Left kidney (tissue), 2 donors: ENCODE measurements around the gene PEAK3. TPM values are rescaled to one million over a fixed set of nuclear protein-coding genes. Genes with fewer than 3 reads are reported as not detected.

Source experiments
- DNase-seq: peaks from one replicate; pipeline ENCODE4 v3.0.0-alpha.2; 2013
- polyA plus RNA-seq: library from polyadenylated mRNA; unstranded; fragments of 120-200 nt; gene quantifications from one replicate; pipeline ENCODE4 v1.2.1, GENCODE V29; 2013; ENCODE audit not compliant: insufficient read length

The PEAK3 gene
- polyA plus RNA-seq, 1 donor, result not detected

DNA sequence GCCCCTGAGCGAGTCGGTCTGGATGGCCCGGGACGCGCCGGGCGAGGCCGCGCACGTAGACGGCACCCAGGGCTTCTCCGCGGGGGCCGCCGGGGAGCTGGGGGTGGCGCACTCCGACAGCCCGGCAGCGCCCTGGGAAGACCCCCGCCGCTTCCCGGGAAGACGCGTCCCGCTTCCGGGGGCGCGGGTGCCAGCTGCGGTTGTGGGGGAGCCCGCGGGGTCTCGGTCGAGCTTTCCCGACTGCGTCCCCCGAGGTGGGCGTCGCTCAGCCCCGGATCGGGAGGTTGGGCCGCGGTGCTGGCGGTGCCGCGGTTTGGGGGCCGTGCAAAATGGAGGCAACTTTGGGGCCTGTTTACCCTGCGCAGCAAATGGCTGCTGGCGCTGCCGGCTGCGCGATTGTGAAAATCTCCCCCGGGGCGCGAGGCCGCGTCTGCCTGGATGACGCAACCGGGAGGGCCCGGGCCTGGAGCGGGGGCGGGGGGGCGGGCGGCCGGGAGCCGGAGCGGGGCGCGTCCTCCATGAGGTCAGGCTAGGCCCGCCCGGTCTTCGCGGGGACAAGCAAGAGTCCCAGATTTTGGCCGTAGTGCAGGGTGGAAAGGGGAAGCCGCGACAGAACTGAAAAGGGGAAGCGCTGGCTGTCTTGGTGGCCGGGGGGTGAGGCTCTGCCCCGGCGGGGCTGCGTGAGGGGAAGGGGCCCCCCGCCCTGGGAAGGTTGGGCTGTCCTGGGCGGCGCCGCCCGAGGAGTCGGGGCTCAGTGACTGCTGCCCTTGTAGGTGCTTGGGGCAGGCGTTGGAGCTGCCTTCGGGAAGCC, 11.3 kb downstream of the PEAK3 start:
- DNase-seq, result no peak

DNA sequence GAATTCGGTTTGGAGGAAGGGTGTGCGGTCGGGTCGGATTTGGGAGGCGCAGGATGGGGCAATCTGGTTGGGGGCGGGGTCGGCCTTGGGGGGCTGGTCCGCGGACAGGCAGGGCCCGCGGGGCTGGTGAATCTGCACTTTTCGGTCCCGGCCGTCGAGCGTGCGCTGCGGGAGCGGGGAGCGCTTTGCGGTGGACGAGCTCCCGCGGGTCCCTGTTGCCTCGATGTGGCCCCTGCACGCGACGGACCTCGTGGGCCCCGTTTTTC, 11.9 kb downstream of the PEAK3 start:
- DNase-seq, result no peak

DNA sequence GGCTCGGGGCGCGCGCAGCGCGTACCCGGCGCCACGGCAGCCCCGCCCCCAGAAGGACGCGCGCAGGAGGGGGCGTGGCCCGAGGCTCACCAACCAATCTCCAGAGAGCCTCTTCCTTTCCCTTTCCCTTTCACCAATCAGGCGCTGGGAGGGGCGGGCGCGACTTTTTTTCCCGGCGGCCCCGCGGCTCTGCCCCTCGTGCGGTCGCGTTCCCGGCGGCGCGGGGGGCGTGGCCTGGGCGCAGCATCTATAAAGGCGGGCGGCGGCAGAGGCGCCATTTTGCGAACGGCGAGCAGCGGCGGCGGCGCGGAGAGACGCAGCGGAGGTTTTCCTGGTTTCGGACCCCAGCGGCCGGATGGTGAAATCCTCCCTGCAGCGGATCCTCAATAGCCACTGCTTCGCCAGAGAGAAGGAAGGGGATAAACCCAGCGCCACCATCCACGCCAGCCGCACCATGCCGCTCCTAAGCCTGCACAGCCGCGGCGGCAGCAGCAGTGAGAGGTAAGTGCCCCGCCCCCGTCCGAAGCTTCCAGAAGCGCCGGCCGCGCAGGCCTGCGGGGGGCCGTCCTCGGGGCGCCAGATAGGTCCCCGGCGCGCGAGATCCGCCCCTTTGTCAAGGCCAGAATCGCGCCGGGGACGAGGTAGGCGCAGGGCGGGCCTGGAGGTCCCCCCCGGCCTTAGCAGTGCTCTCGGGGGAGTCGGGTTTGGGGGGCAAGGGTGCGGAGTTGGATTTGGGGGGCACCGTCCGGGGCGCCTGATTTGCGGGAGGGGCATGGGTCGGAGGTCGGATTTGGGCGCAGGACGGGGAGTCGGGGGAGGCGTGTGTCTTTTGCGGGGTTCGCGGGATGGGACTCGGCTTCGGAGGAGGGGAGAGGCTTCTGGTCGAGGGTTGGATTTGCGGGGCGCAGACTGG, 12.5 kb downstream of the PEAK3 start:
- DNase-seq, result peak; percentile 96

DNA sequence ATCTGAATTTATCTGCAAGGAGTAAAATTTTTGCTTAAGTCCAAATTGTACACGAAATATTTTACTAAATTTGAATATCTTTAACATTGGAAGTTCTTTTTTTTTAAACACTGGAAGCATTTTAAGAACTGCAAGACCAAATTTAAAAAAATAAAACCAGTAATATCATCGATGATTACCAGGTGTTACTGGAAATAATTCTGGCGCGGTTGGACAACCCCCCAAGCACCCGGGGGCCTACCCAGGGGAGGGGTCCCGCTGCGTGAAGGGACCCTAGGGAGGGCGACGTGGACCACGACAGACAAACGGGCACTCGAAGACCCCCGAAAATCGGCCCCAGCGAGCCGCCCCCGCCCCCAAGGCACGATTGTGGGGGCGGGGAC, 13.1 kb downstream of the PEAK3 start:
- no peak for DNase-seq

DNA sequence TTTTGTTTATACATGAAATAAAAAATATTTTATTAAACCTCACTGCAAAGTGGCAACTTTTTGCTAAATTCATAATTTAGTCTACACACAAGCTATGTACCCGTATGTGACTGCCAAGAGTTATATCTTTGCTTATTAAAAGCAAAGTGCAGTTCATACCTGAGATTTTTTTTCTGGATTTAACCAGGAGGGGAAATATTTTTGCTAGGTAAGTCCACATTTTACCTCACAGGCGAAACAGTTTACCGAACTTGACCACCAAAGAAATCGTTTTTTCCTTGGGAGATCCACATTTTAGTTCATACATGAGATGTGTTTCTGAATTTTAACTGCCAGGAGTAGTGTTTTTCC, 13.5 kb downstream of the PEAK3 start:
- no peak for DNase-seq

DNA sequence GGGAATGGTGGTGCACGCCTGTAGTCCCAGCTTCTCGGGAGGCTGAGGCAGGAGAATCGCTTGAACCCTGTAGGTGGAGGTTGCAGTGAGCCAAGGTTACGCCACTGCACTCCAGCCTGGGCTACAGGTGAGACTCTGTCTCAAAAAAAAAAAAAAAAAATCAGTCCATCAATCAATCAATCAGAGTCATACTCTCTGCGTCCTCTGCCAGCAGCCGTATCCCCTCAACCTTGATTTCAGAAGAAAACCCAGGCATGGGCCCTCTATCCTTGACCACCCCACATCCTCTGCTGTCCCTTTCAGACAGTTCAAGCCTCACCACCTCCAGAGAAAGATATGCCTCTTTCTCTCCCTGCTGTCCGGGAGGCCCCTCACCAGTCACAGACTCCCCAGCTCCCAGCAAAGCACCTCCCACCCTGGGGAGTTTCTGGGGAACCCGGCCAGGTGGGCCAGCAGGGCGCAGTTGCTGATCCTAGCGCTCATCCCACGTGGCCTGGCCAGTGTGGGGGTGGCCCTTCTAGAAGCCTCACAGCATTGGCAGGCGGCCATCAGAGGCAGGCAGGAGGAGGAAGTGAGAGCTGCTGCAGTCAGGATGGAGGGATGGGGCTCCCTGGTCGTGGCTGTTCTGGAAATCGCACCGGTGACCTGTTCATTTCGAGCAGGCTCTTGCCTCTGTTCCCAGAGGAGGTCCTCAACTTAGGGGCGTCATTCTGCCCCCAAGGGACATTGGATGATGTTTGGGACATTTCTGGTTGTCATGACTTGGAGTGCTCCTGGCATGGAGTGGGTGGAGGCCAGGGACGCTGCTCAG, 15.6 kb downstream of the PEAK3 start:
- DNase-seq, result no peak

DNA sequence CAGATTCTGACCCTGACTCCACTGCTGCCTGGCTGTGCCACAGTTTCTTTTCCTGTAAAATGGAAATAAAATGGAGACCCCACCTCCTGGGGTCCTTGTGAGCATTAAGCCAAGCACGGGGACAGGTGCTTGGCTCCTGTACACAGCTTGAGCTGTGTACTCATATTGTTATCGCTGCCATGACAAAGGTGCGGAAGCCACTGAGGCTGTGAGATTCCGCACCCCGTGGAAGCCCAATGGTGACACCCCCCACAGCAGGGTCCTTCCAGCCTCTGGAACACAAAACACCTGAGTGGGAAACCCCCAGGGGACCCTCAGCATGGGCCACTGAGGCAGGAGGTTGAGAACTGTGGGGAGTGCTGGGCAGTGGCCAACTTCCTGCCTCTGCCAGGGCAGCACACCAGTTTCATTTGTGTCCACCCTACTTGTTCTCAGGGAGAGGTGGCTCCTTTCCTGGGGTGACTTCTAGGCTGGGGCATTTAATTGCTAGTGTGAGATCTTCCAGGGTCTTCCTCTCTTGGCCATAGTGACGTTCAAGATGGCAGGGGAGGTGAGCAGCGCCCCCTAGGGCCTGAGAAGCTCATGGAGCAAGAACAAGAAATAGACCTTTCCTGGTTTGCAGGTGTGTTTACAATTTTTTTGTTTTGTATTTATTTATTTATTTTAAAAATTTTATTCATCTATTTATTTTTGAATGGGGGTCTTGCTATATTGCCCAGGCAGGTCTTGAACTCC, 20.4 kb downstream of the PEAK3 start:
- DNase-seq, result no peak

DNA sequence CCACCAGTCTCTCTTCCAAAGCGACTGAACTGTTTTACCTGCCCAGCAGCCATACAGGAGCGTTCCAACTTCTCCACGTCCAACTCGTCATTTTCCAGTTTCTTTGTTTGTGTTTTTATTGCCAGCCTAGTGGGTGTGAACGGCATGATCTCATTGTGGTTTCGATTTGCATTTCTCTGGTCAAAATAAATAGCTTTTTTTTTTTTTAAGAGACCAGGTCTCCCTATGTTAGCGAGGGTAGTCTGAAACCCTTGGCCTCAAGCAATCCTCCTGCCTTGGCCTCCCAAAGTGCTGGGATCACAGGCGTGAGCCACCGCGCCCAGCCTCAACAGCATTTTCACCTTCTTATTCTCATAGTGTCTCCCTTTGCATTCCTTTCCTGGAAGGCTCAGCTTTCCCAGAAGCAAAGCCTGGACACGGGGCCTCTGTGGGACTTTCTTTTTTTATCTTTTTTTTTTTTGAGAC, 21.6 kb downstream of the PEAK3 start:
- DNase-seq, result no peak

DNA sequence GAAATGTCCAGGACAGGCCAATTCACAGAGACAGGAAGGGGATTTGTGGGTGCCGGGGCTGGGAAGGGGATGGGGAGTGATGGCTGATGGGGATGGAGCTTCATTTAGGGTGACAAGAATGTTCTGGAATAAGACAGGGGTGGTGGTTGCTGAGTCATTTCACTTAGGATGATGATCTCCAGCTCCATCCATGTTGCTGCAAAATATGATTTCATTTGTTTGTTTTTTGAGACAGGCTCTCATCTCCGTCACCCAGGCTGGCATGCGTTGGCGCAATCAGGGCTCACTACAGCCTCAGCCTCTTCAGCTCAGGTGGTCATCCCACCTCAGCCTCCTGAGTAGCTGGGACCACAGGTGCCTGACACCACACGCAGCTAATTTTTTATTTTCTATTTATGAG, 22.6 kb downstream of the PEAK3 start:
- no peak for DNase-seq

DNA sequence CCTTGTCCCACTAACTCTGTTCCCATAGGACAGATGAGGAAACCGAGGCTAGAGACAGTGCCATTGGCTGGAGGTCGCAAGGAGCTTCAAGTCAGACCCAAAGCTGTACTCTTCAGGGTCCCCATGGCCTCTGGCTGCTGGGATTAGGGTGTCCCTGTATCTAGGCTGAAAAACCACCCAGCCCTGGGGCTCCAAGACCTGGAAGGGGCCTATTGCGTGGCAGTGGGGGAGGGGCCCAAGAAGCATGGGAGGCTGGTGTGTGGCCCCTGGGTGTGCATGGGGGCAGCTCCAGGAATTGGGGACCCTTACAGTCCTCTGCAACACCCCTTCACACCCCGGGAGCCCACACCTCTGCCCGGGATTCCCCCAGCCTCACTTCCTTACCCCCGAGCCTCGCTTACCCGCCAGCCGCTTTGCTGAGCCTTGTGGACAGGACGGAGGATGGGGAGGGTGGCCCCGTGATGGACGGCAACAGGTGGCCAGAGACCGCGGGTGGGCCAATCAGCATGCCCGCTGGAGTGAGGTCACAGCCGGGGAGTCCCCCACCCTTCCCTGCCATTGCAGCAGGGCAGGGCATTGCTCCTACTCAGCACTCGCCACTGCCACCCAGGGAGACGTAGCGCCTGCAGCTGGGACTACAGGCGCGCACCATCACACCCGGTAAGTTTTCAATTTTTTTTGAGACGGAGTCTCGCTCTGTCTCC, 25.8 kb downstream of the PEAK3 start, which contains the start of gene JSRP1:
JSRP1 (minus strand) TSS at position 436 of the 704 bp plus-strand sequence. CDS start 1,103 bp downstream, outside the sequence.
- no peak for DNase-seq

DNA sequence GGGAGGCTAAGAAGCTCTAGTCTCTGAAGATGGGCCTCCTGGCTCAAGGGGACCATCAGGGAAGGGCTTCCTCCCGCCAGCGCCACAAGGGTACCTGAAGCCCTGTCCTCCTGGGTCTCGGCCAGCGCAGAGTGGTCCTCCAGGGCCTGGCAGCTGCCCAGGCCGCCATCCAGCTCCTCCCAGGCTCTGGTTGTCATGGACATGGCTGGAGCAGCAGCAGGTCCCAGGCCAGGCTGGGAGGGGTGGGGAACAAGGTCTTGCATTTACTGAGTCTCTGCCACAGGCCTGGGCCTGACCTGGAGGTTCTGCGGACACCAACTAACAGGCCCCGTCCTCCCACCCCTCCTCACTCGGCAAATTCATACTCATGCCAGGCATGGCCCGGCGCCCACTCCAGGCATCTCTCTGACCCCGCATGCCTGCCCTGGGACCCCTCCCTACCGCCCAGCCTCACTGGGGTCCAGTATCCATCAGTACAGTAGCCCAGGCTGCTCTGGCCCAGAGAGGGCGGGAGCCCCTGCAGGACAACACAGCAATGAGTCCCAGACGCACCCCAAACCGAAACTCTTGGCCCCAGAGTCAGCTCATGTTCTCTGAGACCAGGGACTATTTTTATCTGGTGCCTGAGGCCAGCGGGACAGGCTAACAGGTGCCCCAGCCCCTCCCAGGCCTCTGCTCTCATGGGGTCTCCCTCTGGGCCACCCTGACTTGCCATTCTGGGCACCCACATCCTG, 26.7 kb downstream of the PEAK3 start:
- DNase-seq, result no peak

DNA sequence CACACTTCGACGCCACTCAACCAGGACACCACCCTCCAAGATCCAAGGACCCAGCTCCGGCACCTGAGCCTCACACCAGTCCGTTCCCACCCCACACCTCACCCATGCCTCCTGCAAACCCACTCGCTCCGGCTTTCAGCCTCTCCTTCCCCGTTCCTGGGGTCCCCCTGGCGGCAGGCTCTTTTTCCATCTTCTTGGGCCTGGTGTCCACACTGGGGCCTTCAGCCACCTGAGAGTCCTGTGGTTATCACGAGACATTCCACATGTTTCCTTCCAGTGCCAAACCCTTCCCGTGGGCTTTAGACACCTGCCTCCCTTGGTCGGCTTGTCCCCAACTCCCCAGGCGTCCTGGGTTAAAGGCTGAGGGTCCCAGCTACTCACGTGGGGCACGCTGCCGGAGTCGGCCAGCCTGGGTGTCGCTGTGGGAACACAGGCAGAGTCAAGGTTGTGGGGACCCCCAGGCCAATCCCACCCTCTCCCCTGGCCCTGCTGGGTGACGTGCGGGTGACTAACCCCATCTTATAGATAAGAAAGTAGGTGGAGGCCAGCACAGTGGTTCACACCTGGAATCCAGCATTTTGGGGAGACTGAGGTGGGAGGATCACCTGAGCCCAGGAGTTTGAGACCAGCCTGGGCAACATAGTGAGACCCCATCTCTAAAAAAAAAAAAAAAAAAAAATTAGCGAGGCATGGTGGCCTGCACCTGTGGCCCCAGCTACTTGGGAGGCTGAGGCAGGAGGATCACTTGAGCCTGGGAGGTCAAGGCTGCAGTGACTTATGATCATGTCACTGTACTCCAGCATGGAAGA, 27.7 kb downstream of the PEAK3 start:
- no peak for DNase-seq

DNA sequence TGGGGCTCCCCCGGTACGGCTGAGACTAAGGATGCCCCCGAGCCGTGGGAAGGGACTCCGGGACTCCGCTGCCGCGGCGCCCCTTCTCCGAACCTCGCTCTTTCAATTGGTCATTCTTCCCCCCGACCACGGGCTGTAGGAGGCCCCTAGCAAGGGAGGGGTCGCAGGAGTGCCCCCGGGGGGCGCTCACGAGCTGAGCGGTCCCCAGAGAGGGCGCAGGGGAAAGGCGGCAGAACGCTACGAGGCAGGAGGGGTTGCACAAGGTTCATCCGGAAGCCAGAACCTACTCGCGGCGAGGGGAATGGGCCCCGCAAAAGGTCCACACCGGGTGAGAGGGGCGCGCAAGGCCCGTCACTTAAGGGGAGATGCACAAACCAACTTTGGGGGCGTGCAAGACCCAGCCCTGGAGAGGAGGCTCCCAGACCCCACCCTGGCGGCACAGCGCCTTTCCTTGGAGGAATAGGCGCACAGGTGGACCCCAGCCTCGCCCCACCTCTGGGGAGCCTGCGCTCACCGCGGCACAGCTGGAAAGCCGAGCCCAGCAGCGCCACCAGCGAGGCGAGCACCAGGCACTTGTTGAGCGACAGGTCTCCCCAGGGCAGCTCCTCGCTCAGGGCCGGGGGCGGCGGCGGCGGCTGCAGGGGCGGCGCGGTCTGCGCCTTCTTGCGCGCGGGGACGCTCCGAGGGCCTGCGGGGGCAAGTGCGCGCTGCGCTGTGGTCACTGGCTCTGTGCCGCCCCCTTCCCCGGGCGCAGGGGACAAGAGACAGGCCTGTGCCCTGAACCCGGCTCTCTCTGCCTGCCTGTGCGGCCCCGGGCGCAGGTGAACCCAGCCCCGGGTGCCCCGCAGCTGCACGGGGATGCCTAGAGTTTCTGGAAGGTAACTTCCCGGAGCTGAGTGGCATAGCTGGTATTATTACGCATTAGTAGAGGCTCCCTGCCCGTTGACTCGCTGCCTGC, 28.6 kb downstream of the PEAK3 start:
- no peak for DNase-seq

DNA sequence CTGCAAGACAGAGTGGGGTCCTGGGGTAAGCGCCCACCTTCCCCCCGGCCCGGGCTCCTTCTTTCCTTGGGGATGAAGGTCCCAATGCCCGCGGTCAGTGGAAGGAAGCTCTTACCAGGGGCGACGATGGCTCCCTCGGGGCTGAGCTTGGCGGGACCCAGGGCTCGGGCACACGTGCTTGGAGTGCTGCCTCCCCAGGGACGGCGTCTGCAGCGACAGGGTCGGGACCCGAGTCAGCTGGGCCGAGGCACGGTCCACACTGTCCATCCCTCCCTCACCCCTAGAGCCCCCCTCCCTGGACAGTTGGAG, 29.2 kb downstream of the PEAK3 start:
- no peak for DNase-seq

DNA sequence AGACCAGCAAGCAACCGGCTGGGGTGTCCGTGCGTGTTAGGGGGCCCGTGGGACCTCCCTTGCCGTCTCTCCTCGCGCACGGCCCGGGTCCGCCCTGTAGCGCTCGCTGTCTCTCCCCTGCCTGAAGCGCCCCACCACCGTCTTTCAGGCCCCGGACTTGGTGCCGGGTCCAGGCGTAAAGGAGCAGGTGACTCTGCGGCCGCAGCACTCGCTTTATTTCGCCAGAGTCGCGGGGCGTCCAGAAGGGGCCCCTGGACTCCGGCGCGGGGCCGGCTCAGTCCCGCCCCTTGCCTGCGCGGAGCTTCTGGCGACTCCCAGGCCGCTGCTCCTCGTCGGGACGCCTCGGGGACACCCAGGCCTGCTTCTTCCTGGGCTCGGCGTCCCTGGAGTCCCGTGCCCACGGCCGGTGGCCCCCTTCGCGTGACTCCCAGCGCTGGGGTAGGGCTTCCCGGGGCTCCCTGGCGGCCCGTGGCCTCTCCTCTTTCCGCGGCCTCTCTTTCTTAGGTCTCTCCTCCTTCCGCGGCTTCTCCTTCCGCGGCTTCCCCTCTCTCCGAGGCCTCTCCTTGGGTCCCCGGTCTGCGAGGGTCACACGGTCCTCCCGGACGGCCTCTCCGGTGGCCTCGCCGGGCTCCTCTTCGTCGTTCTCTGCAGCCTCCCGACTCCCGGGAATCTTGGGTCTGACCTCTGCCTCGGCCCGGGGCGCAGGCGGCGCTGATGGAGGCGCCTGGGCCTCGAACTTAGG, 29.7 kb downstream of the PEAK3 start:
- DNase-seq, result no peak

DNA sequence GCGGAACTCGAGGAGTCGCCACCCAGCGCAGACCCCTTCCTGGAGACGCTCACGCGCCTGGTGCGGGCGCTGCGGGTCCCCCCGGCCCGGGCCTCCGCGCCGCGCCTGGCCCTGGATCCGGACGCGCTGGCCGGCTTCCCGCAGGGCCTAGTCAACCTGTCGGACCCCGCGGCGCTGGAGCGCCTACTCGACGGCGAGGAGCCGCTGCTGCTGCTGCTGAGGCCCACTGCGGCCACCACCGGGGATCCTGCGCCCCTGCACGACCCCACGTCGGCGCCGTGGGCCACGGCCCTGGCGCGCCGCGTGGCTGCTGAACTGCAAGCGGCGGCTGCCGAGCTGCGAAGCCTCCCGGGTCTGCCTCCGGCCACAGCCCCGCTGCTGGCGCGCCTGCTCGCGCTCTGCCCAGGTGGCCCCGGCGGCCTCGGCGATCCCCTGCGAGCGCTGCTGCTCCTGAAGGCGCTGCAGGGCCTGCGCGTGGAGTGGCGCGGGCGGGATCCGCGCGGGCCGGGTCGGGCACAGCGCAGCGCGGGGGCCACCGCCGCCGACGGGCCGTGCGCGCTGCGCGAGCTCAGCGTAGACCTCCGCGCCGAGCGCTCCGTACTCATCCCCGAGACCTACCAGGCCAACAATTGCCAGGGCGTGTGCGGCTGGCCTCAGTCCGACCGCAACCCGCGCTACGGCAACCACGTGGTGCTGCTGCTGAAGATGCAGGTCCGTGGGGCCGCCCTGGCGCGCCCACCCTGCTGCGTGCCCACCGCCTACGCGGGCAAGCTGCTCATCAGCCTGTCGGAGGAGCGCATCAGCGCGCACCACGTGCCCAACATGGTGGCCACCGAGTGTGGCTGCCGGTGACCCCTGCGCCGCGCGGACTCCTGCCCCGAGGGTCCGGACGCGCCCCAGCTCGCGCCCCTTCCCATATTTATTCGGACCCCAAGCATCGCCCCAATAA, 30.6 kb downstream of the PEAK3 start:
- no peak for DNase-seq

DNA sequence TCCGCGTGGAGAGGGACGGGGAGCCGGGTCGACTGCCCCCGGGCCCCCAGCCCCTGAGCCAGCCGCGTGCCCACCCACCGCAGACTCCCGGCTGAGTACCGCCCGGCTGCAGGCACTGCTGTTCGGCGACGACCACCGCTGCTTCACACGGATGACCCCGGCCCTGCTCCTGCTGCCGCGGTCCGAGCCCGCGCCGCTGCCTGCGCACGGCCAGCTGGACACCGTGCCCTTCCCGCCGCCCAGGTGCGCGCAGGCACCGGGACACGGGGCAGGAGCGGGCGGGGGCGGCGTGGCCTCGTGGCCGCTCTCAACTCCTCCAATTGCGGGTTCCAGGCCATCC, 31.2 kb downstream of the PEAK3 start:
- DNase-seq, result no peak
